Measurements from ENCODE around the gene ZNF584. TPM values are rescaled to one million over a fixed set of nuclear protein-coding genes. Genes with fewer than 3 reads are reported as not detected.

Gene ZNF584
- total RNA-seq, 2 donors from 2014 or later = 5.9 to 8.5 TPM

GRCh38 chr19:58385313-58385890 is 23.0 kb upstream of the ZNF584 start:
- Histone ChIP-seq H3K9ac (ENCODE audit: low read depth in 2 of 2, low read length in 2 of 2) (peak overlapping the region; percentile 85 to 91), H3K4me3 (no peak overlapping the region), H3K4me1 (peaks cover 6% of the 10 kb centered on the region), H3K27me3 (no peaks in the 10 kb centered on the region), H3K9me3 (no peaks in the 10 kb centered on the region), H3K27ac (peak overlapping the region; percentile 94), H3K36me3 (no peaks in the 10 kb centered on the region)
- no peak for DNase-seq
- intact Hi-C loops (cut with DNase I) = no loop called here
- no peak for TF ChIP-seq CTCF (IDR thresholded peaks at IDR 0.05)

- TF ChIP-seq CTCF (IDR thresholded peaks at IDR 0.05) = no peak
- Histone ChIP-seq H3K9me3 (no peaks in the 10 kb centered on the region), H3K4me1 (peaks cover 6% of the 10 kb centered on the region), H3K27ac (peak overlapping the region; percentile 94), H3K4me3 (peak overlapping the region; percentile 85), H3K27me3 (no peaks in the 10 kb centered on the region), H3K36me3 (peaks cover under 1% of the 10 kb centered on the region), H3K9ac (ENCODE audit: low read depth in 2 of 2, low read length in 2 of 2) (peak overlapping the region; percentile 85 to 91)
- no peak for DNase-seq
- intact Hi-C loops (cut with DNase I) = no loop called here
Measured at GRCh38 chr19:58385891-58386575, 22.4 kb upstream of the ZNF584 start.

- peaks cover 6% of the 10 kb centered on the region for H3K4me1 ChIP-seq
- H3K36me3 ChIP-seq = peaks cover 7% of the 10 kb centered on the region
- H3K9me3 ChIP-seq = no peaks in the 10 kb centered on the region
- H3K27me3 ChIP-seq = no peaks in the 10 kb centered on the region
- H3K4me3 ChIP-seq = peak within 1 kb of the TSS; percentile 85
- no peak for TF ChIP-seq CTCF (IDR thresholded peaks at IDR 0.05)
- intact Hi-C loops (cut with DNase I) = no loop called here
- peak within 1 kb of the TSS; percentile 85 to 91 for H3K9ac ChIP-seq (ENCODE audit: low read depth in 2 of 2, low read length in 2 of 2)
- peak within 1 kb of the TSS; percentile 94 for H3K27ac ChIP-seq
- peak; percentile 98 for DNase-seq
Measured at GRCh38 chr19:58386576-58387337, 21.7 kb upstream of the ZNF584 start, which contains the start of gene RPS5. TSS of gene RPS5 (plus strand) at chr19:58387269. CDS start at chr19:58388138, 869 bp downstream.

GRCh38 chr19:58387338-58388174 is 20.9 kb upstream of the ZNF584 start:
- no peak for DNase-seq
- Histone ChIP-seq H3K27me3 (no peaks in the 10 kb centered on the region), H3K27ac (peak overlapping the region; percentile 94), H3K9me3 (no peaks in the 10 kb centered on the region), H3K9ac (ENCODE audit: low read depth in 2 of 2, low read length in 2 of 2) (peak overlapping the region; percentile 61 to 85), H3K36me3 (peaks cover 11% of the 10 kb centered on the region), H3K4me1 (peaks cover 6% of the 10 kb centered on the region), H3K4me3 (peak overlapping the region; percentile 85)
- intact Hi-C loops (cut with DNase I) = no loop called here
- TF ChIP-seq CTCF (IDR thresholded peaks at IDR 0.05) = no peak

- peak overlapping the region; percentile 85 for H3K4me3 ChIP-seq
- peaks cover 6% of the 10 kb centered on the region for H3K4me1 ChIP-seq
- peak overlapping the region; percentile 61 to 85 for H3K9ac ChIP-seq (ENCODE audit: low read depth in 2 of 2, low read length in 2 of 2)
- H3K27ac ChIP-seq = no peak overlapping the region
- intact Hi-C loops (cut with DNase I) = no loop called here
- no peak for DNase-seq
- H3K9me3 ChIP-seq = no peaks in the 10 kb centered on the region
- TF ChIP-seq CTCF (IDR thresholded peaks at IDR 0.05) = no peak
- H3K36me3 ChIP-seq = peaks cover 11% of the 10 kb centered on the region
- H3K27me3 ChIP-seq = no peaks in the 10 kb centered on the region
Measured at GRCh38 chr19:58388175-58388526, 20.3 kb upstream of the ZNF584 start.

All from colonic mucosa (tissue), 4 donors.